AG09309 (cell line): ENCODE results near the gene CEP41.
A peak's percentile ranks its signal among the peaks of the same experiment; 100 is the strongest.

ENCODE experiments used
- DNase-seq: peaks from one replicate; pipeline ENCODE4 v3.0.0-alpha.2; 2010; ENCODE audit warnings: low read depth
- H3K4me3 ChIP-seq: 2 replicates; pipeline ENCODE4 v1.5.1; 2011; ENCODE audit warnings: mild to moderate bottlenecking, low read depth, low read length, moderate library complexity; ENCODE audit not compliant: control insufficient read depth
- TF ChIP-seq, protein P1 (sequence below): IDR thresholded peaks from 2 replicates; pipeline ENCODE4 v1.5.1; 2011; ENCODE audit warnings: mild to moderate bottlenecking, low read depth, low read length, inconsistent platforms; ENCODE audit not compliant: insufficient read depth, control insufficient read depth; ENCODE audit errors: missing control alignments

Gene CEP41

DNA sequence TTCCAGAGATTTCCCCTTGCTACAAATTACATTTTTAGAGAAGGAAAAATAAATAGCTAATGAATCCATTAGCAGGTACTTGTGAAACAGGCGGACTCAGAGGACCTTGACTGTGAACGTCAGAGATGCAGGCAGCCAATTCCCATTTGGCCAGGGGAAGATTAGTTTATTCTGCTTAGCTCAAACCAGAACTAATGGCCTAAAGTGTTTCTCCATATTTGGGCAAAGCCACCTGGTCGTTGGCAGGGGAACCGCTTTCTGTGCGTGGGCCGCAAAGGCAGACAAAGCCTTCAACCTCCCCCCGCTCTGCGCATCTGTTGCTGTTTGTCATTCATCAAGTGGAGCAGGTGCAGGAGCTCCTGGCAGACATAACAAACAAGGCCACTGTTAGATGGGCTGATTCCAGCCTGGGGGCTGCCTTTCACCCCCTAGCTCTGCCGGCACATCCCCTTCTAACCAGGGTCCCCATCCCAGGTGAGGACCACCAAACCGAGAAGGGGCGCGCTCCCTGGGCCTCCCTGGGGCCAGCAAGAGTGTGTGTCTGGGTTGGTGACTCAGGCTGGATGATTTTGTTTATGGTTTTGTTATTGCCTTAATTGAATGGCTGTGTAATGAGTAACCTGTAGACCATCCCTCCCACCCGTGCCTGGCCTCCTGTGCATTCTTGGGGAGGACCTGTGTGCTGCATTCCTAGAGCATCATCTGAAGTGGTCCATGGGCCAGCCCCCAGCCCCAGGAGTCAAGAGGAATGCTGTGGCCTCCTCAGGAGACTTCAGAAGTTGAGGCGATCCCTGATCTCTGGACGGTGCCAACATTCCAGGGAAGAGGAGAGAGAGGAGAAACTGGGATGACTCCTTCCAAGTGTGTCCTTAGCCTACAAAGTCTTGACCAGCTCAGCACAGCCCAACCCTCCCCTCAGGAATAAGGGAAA lies 75.0 kb downstream of the CEP41 start:
- no peak overlapping the region for H3K4me3 ChIP-seq
- TF ChIP-seq, protein P1, sequence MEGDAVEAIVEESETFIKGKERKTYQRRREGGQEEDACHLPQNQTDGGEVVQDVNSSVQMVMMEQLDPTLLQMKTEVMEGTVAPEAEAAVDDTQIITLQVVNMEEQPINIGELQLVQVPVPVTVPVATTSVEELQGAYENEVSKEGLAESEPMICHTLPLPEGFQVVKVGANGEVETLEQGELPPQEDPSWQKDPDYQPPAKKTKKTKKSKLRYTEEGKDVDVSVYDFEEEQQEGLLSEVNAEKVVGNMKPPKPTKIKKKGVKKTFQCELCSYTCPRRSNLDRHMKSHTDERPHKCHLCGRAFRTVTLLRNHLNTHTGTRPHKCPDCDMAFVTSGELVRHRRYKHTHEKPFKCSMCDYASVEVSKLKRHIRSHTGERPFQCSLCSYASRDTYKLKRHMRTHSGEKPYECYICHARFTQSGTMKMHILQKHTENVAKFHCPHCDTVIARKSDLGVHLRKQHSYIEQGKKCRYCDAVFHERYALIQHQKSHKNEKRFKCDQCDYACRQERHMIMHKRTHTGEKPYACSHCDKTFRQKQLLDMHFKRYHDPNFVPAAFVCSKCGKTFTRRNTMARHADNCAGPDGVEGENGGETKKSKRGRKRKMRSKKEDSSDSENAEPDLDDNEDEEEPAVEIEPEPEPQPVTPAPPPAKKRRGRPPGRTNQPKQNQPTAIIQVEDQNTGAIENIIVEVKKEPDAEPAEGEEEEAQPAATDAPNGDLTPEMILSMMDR: no peak
- DNase-seq: no peak

DNA sequence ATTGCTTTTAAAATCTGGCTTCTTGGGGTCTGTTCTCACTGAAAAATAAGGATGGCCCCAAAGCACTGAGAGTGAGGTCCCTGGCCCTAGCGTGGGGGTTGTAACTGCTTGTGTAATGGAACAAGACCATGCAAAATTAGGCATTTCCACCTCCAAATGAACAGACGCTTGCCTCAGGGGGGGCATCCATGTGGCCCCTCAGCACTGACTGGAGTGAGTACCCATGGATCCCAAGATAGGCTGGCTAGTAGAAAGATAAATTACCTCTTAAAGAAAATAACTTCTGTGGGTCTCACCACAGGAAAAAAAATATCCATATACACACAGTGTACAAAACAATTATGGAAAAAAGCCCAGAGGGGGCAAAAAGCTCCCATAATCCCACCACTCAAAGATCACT lies 75.7 kb downstream of the CEP41 start:
- no peak for DNase-seq
- TF ChIP-seq, protein P1: no peak
- H3K4me3 ChIP-seq: no peak overlapping the region

GRCh38 chr7:130364451-130364850 lies 76.4 kb downstream of the CEP41 start:
- TF ChIP-seq, protein P1: no peak
- no peak overlapping the region for H3K4me3 ChIP-seq

GRCh38 chr7:130363026-130363847 lies 77.6 kb downstream of the CEP41 start:
- no peak overlapping the region for H3K4me3 ChIP-seq
- DNase-seq: peak; percentile 89
- TF ChIP-seq, protein P1: no peak

More at GRCh38 chr7:130364451-130364850, 76.4 kb downstream of the CEP41 start:
- no peak for DNase-seq

DNA sequence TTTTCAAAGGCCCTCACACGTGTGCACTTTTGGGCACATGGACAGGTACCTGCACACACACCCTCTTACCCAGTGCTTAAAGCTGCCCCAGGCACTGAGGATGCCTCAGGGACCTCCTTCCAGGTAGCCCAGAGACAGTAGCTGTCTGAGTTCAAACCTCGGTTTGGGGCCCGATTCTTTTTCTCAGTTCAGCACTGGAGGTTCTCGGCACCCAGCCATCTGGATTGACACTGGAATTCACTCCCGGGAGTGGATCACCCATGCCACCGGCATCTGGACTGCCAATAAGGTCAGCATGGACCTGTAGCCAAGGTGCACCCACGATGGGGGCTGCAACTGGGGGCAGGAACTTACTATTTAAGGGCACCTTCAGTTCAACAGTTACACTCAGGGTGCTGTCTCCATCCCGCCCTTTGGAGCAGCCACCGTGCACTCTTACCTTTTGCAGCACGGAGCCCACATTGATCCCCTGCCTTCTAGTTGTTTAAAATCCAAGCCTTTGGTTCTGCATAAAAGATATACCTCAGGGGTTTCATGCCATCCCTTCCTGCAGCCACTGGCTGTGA lies 78.5 kb downstream of the CEP41 start:
- DNase-seq: no peak
- TF ChIP-seq, protein P1: no peak
- H3K4me3 ChIP-seq: no peak overlapping the region

DNA sequence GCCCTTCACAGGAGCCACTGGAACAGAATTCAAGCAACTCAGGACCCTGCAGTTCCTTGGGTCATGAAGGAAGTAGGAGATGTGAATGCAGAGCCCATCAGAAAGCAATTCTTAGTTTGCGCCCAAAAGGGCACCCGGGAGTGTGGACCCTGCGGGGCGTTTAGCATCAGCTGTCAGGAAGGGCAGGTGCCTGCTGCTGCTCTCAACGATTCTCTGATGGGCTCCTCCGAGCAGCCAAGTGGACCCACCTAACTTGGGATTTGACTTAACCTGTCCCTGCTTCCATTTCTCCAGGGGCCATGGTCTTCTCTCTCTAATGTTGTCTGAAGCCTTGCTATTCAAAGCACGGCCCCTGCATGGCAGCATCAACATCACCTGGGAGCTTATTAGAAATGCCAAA lies 79.1 kb downstream of the CEP41 start:
- TF ChIP-seq, protein P1: no peak

More for the DNA sequence above, 79.1 kb downstream of the CEP41 start:
- DNase-seq: no peak
- no peak overlapping the region for H3K4me3 ChIP-seq
